SK-N-SH (cell line): ENCODE measurements around the gene RAVER2. TPM values are rescaled to one million over a fixed set of nuclear protein-coding genes. Genes with fewer than 3 reads are reported as not detected.

ENCODE experiments used
- CTCF ChIA-PET: fragments of 300-600, 350-600 bp; formaldehyde crosslinking; extraction: SDS; loops from one replicate; lab custom pipeline; 2021; lab: Yijun Ruan, JAX
- POLR2A ChIA-PET: fragments of 350-600 bp; sonication (Branson Sonifier 250); formaldehyde crosslinking; extraction: SDS; loops from one replicate; lab custom pipeline; 2020; ENCODE audit warnings: antibody characterized with exemption, inconsistent platforms; lab: Yijun Ruan, JAX
- DNase-seq: peaks from one replicate; pipeline ENCODE4 v3.0.0; 2012
- H2AFZ ChIP-seq: fragments of 200-600 bp; sonication (generic); 2 replicates; pipeline ENCODE4 v1.8.1; 2016; ENCODE audit warnings: antibody characterized with exemption, mild to moderate bottlenecking, low read depth
- H3F3A ChIP-seq: fragments of 200-600 bp; sonication (generic); replicated peaks from 2 replicates; pipeline ENCODE3; 2016; ENCODE audit warnings: antibody characterized with exemption, mild to moderate bottlenecking; ENCODE audit not compliant: insufficient read depth
- H3K27ac ChIP-seq, 2 experiments: fragments of 200-500 bp in 1 of 2; fragments of 200-600 bp in 1 of 2; sonication (Bioruptor generic) in 1 of 2; sonication (generic), shearing (Covaris generic) in 1 of 2; 2 replicates each; pipeline versions ENCODE4 v1.5.1 to v1.6.1; 2014 to 2016; ENCODE audit warnings: low read depth in 2 of 2, inconsistent platforms in 1 of 2, low read length in 1 of 2, mild to moderate bottlenecking in 1 of 2, mixed read lengths in 1 of 2
- H3K27me3 ChIP-seq: fragments of 200-600 bp; sonication (generic), shearing (Covaris generic); 2 replicates; pipeline ENCODE4 v1.6.1; 2016; ENCODE audit warnings: mixed run types; ENCODE audit not compliant: insufficient read depth
- H3K36me3 ChIP-seq, 2 experiments: fragments of 200-500 bp in 1 of 2; fragments of 200-600 bp in 1 of 2; sonication (Bioruptor generic) in 1 of 2; sonication (generic) in 1 of 2; replicated peaks in 1 of 2; 2 replicates each; pipeline versions ENCODE3 to v1.5.1; 2014 to 2016; ENCODE audit warnings: low read length in 1 of 2, mild to moderate bottlenecking in 1 of 2; ENCODE audit not compliant: insufficient read depth in 2 of 2, control insufficient read depth in 1 of 2
- H3K4me1 ChIP-seq, 2 experiments: fragments of 200-500 bp in 1 of 2; fragments of 200-600 bp in 1 of 2; sonication (Bioruptor generic) in 1 of 2; sonication (generic), shearing (Covaris generic) in 1 of 2; 2 replicates each; pipeline versions ENCODE4 v1.5.1 to v1.6.1; 2014 to 2016; ENCODE audit warnings: low read depth in 1 of 2, low read length in 1 of 2, mixed run types in 1 of 2; ENCODE audit not compliant: insufficient read depth in 2 of 2, control insufficient read depth in 1 of 2
- H3K4me2 ChIP-seq: fragments of 200-600 bp; sonication (generic), shearing (Covaris generic); 2 replicates; pipeline ENCODE4 v1.6.1; 2017; ENCODE audit warnings: mixed run types
- H3K4me3 ChIP-seq, 2 experiments: fragments of 200-500 bp in 1 of 2; fragments of 200-600 bp in 1 of 2; sonication (Bioruptor generic) in 1 of 2; sonication (generic), shearing (Covaris generic) in 1 of 2; 2 replicates each; pipeline versions ENCODE4 v1.5.1 to v1.8.1; 2014 to 2016; ENCODE audit warnings: low read depth in 2 of 2, inconsistent platforms in 1 of 2, low read length in 1 of 2, mild to moderate bottlenecking in 1 of 2, mixed read lengths in 1 of 2, moderate library complexity in 1 of 2
- H3K79me2 ChIP-seq: fragments of 200-600 bp; sonication (generic); 2 replicates; pipeline ENCODE4 v1.8.1; 2017; ENCODE audit warnings: mild to moderate bottlenecking; ENCODE audit not compliant: insufficient read depth
- H3K9ac ChIP-seq: fragments of 200-600 bp; sonication (generic); 2 replicates; pipeline ENCODE4 v1.6.1; 2017; ENCODE audit warnings: mixed run types
- H3K9me2 ChIP-seq: fragments of 200-600 bp; sonication (generic); 2 replicates; pipeline ENCODE4 v1.6.1; 2017; ENCODE audit warnings: mixed run types
- H3K9me3 ChIP-seq: fragments of 200-600 bp; sonication (generic); 2 replicates; pipeline ENCODE4 v1.6.1; 2017; ENCODE audit warnings: mixed run types, mild to moderate bottlenecking, moderate library complexity
- H4K20me1 ChIP-seq: fragments of 200-600 bp; sonication (generic); 2 replicates; pipeline ENCODE4 v1.6.1; 2017; ENCODE audit warnings: mild to moderate bottlenecking, mixed run types; ENCODE audit not compliant: insufficient read depth
- FOXJ3 ChIP-seq: sonication (generic); formaldehyde crosslinking; IDR thresholded peaks from 2 replicates; pipeline ENCODE4 v1.5.1; 2020; ENCODE audit warnings: mild to moderate bottlenecking, missing genetic modification reagents
- FOXM1 ChIP-seq: IDR thresholded peaks from 2 replicates; pipeline ENCODE4 v1.4.0; 2012; ENCODE audit warnings: low read depth, mild to moderate bottlenecking
- GABPA ChIP-seq: IDR thresholded peaks from 2 replicates; pipeline ENCODE4 v1.4.0; 2012; ENCODE audit warnings: low read depth, mild to moderate bottlenecking
- JUND ChIP-seq: IDR thresholded peaks from 2 replicates; pipeline ENCODE4 v1.4.0; 2012
- MXI1 ChIP-seq: IDR thresholded peaks from 2 replicates; pipeline ENCODE4 v1.6.1; 2012; ENCODE audit warnings: mild to moderate bottlenecking, low read depth, low read length, improper control_type of control experiment
- NFIC ChIP-seq: IDR thresholded peaks from 2 replicates; pipeline ENCODE4 v1.4.0; 2012; ENCODE audit warnings: borderline replicate concordance
- NRF1 ChIP-seq: IDR thresholded peaks from 2 replicates; pipeline ENCODE4 v1.6.1; 2012; ENCODE audit warnings: low read depth, mild to moderate bottlenecking, low read length
- POLR2AphosphoS5 ChIP-seq: IDR thresholded peaks from 2 replicates; pipeline ENCODE4 v1.6.1; 2012; ENCODE audit warnings: low read depth, low read length
- RAD21 ChIP-seq: IDR thresholded peaks from 2 replicates; pipeline ENCODE4 v1.6.1; 2012; ENCODE audit warnings: mild to moderate bottlenecking, low read length
- RCOR1 ChIP-seq: fragments of 150-350 bp; IDR thresholded peaks from 2 replicates; pipeline ENCODE4 v1.6.1; 2017; ENCODE audit warnings: antibody characterized with exemption, low read length
- REST ChIP-seq: IDR thresholded peaks from 2 replicates; pipeline ENCODE4 v1.6.1; 2012; ENCODE audit warnings: mild to moderate bottlenecking, low read depth, low read length, moderate library complexity
- RFX5 ChIP-seq: IDR thresholded peaks from 2 replicates; pipeline ENCODE4 v1.6.1; 2012; ENCODE audit warnings: mild to moderate bottlenecking, improper control_type of control experiment, low read length
- SMC3 ChIP-seq: IDR thresholded peaks from 2 replicates; pipeline ENCODE4 v1.6.1; 2012; ENCODE audit warnings: low read depth, low read length, improper control_type of control experiment
- TCF12 ChIP-seq: IDR thresholded peaks from 2 replicates; pipeline ENCODE4 v1.4.0; 2012
- TEAD4 ChIP-seq: IDR thresholded peaks from 2 replicates; pipeline ENCODE4 v1.4.0; 2012; ENCODE audit warnings: mild to moderate bottlenecking, borderline replicate concordance; ENCODE audit not compliant: insufficient read depth
- WGBS: methylation state at CpG from one replicate; pipeline ENCODE4 v1.1.6; 2017; ENCODE audit warnings: low lambda C conversion rate; 5-methylcytosine and 5-hydroxymethylcytosine counted together
- polyA plus RNA-seq, 3 experiments: library from polyadenylated mRNA; depleted of rRNA; stranded (reverse); fragments of >200 nt; gene quantifications; 2 replicates each; pipeline ENCODE4 v1.2.3, GENCODE V29; 2012
- TF ChIP-seq, protein P1 (sequence below): fragments of 150-350 bp; IDR thresholded peaks from 2 replicates; pipeline ENCODE4 v1.6.1; 2017; ENCODE audit warnings: antibody characterized with exemption, low read length, low read depth, borderline replicate concordance
- TF ChIP-seq, protein P2 (sequence below): IDR thresholded peaks from 2 replicates; pipeline ENCODE4 v1.4.0; 2012; ENCODE audit warnings: low read depth, borderline replicate concordance

RAVER2 gene
- polyA plus RNA-seq, 1 of the 3 experiments (the other 2 are of a cell fraction): 7.3 TPM

DNA sequence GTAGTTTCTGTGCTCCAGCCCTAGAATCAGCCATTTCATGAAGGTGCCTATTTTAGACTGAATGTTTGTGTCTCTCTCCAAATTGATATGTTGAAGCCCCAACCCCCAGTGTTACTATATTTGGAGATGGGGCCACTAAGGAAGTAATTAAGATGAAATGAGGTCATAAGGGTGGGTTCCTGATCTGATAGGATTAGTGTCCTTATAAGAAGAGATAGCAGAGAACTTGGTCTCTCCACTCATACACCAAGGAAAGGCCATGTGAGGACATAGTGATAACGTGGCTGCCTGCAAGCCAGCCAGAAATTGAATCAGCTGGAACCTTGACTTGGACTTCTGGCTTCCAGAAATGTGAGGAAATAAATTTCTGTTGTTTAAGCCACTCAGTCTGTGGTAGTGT is 12.3 kb downstream of the RAVER2 start:
- ChIA-PET CTCF (interaction anchor here (1.5 kb wide), 1 partner anchor 9 kb away, joined by 4 read pairs; no protein-coding TSS in a partner anchor), POLR2A (no interaction called here)
- H4K20me1 ChIP-seq: no peaks in the 10 kb centered on the region
- H3K27ac ChIP-seq: no peak overlapping the region
- no peak overlapping the region for H3K9ac ChIP-seq
- H3K27me3 ChIP-seq: no peaks in the 10 kb centered on the region
- H3K9me3 ChIP-seq: no peaks in the 10 kb centered on the region
- no peak for TF ChIP-seq TEAD4
- no peak for TF ChIP-seq GABPA
- no peak for TF ChIP-seq RCOR1
- TF ChIP-seq NRF1: no peak
- TF ChIP-seq, protein P1, sequence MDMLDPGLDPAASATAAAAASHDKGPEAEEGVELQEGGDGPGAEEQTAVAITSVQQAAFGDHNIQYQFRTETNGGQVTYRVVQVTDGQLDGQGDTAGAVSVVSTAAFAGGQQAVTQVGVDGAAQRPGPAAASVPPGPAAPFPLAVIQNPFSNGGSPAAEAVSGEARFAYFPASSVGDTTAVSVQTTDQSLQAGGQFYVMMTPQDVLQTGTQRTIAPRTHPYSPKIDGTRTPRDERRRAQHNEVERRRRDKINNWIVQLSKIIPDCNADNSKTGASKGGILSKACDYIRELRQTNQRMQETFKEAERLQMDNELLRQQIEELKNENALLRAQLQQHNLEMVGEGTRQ: no peak
- TF ChIP-seq REST: no peak
- TF ChIP-seq FOXJ3 (CRISPR knock-in tag): no peak
- no peak for TF ChIP-seq POLR2AphosphoS5
- TF ChIP-seq RAD21: no peak
- no peaks in the 10 kb centered on the region for H3K79me2 ChIP-seq
- no peak overlapping the region for H3K4me2 ChIP-seq
- H3K4me3 ChIP-seq: no peak overlapping the region
- H3K36me3 ChIP-seq: no peaks in the 10 kb centered on the region
- WGBS: 93% methylated on average over 1 of the region's 1 CpG
- H3K4me1 ChIP-seq: no peaks in the 10 kb centered on the region; a peak in 2 of 4 replicates
- H3F3A ChIP-seq: no peaks in the 10 kb centered on the region
- H3K9me2 ChIP-seq: no peaks in the 10 kb centered on the region
- H2AFZ ChIP-seq: no peak overlapping the region
- no peak for DNase-seq

DNA sequence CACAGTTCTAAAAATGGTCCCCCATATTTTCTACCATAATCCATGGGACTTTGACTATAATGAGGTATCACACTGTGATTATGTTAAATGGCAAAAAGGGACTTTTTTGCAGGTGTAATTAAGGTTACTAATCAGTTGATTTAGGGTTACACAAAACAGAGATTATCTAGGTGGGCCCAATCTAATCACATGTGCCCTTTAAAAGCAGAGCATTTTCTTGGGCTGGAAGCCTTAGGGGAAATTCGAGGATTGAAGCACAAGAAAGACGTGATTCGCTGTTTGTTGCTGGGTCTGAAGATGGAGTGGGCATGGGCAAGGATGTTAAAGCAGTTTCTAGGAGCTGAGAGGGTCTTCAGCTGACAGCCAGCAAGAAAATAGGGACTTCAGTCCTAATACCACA is 13.4 kb downstream of the RAVER2 start:
- H3K27ac ChIP-seq: no peak overlapping the region
- no peaks in the 10 kb centered on the region for H3F3A ChIP-seq
- H3K79me2 ChIP-seq: no peaks in the 10 kb centered on the region
- H3K9me2 ChIP-seq: no peaks in the 10 kb centered on the region
- 100% methylated on average over 3 of the region's 3 CpGs for WGBS
- H3K4me3 ChIP-seq: no peak overlapping the region
- ChIA-PET CTCF (interaction anchor here (0.8 to 1.5 kb wide), 2 partner anchors 8 to 66 kb away, joined by 3 to 4 read pairs; no protein-coding TSS in a partner anchor), POLR2A (interaction anchor here (0.6 kb wide), 1 partner anchor 495 kb away, joined by 3 read pairs; no protein-coding TSS in a partner anchor)
- H2AFZ ChIP-seq: no peak overlapping the region
- no peaks in the 10 kb centered on the region; a peak in 1 of 4 replicates for H3K4me1 ChIP-seq
- H3K9ac ChIP-seq: no peak overlapping the region
- no peaks in the 10 kb centered on the region for H3K9me3 ChIP-seq
- H3K4me2 ChIP-seq: no peak overlapping the region
- H4K20me1 ChIP-seq: no peaks in the 10 kb centered on the region
- H3K36me3 ChIP-seq: no peaks in the 10 kb centered on the region
- no peak for DNase-seq
- no peak for TF ChIP-seq RFX5
- TF ChIP-seq, protein P1: no peak
- TF ChIP-seq FOXM1: no peak
- no peak for TF ChIP-seq SMC3
- no peak for TF ChIP-seq JUND
- TF ChIP-seq TCF12: no peak
- no peak for TF ChIP-seq MXI1
- TF ChIP-seq, protein P2, sequence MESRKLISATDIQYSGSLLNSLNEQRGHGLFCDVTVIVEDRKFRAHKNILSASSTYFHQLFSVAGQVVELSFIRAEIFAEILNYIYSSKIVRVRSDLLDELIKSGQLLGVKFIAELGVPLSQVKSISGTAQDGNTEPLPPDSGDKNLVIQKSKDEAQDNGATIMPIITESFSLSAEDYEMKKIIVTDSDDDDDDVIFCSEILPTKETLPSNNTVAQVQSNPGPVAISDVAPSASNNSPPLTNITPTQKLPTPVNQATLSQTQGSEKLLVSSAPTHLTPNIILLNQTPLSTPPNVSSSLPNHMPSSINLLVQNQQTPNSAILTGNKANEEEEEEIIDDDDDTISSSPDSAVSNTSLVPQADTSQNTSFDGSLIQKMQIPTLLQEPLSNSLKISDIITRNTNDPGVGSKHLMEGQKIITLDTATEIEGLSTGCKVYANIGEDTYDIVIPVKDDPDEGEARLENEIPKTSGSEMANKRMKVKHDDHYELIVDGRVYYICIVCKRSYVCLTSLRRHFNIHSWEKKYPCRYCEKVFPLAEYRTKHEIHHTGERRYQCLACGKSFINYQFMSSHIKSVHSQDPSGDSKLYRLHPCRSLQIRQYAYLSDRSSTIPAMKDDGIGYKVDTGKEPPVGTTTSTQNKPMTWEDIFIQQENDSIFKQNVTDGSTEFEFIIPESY: no peak
- no peak for TF ChIP-seq NFIC
- TF ChIP-seq, all 33 proteins: peak for 0
- H3K27me3 ChIP-seq: no peaks in the 10 kb centered on the region
